HG03342 (cell line): ENCODE results near the gene ABCF1.

Source experiments
- ATAC-seq: cut with Tn5 transposase; IDR thresholded peaks from one replicate; pipeline ENCODE4 v1.9.1; 2021; ENCODE audit warnings: mild to moderate bottlenecking, moderate library complexity; ENCODE audit not compliant: unreplicated experiment

ABCF1 gene

DNA sequence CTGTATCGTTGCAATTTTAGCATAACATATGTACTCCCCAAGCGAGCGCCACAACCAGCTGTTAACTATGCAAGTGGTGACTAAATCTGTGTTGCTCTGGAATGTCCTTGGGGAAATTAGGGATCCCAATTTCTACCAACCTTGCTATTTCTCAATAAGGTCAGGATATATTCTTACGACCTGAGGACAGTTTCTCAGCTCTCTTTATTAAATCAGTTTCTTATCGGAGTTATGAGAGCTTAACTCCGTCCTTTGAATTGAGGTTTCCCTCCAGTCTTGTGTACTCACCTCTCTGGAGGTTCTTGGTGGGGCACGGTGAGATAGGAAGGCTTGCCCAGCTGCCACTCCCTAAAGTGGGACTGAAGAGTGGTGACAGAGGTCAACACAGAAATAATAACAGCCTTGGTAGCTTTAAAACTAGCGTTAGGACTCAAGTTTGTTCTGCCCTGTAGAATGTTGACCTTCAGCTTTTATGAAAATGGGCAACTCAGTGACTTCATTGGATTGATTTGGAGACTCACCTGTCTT, 47.1 kb downstream of the ABCF1 start:
- ATAC-seq, result no peak

DNA sequence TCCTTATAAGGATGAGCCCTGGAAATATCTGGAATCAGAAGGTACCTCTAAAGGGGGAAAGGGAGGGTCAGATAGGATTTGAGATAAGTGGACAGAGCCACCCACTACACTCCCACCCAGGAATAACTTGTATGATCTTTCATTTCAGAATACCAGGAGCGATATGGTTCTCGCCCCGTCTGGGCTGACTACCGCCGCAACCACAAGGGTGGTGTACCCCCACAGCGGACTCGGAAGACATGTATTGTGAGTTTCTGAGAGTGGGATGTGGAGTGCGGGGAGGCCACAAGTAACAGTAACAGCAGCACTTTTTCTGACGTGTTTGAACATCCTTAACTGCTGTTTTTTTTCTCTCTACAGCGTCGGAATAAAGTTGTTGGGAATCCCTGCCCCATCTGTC, 48.3 kb downstream of the ABCF1 start:
- ATAC-seq, result no peak

- ATAC-seq, result no peak
These were observed 54.3 kb downstream of the ABCF1 start for GRCh38 chr6:30625511-30625910.

GRCh38 chr6:30626484-30627366, 55.5 kb downstream of the ABCF1 start, which contains the start of gene ATAT1:
ATAT1 (plus strand) TSS chr6:30626874.
- peak; percentile 79 for ATAC-seq

- no peak for ATAC-seq
These were observed 64.6 kb downstream of the ABCF1 start for GRCh38 chr6:30635834-30636233.

DNA sequence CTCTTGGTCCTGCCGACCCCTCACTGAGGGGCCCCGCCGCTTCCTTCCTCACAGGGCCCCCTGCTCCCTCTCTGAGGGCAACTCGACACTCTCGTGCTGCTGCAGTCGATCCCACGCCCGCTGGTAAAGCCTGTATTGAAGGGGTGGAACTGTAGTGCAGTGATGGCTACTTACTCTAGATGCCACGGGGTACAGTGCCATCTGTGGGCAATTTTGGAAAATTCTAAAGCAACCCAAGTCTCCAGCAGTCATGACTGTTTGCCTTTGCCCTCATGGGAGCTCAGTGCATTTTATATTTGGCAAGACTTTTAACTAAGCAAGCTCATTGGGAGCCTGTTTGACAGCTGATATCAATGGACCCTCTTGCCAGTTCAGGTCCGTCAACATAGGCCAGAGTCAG, 69.2 kb downstream of the ABCF1 start:
- ATAC-seq, result no peak

- no peak for ATAC-seq
These were observed 69.8 kb downstream of the ABCF1 start for GRCh38 chr6:30641048-30641447.
